ENCODE results near the gene ZDHHC23. TPM values are rescaled to one million over a fixed set of nuclear protein-coding genes. Genes with fewer than 3 reads are reported as not detected.

The ZDHHC23 gene
- total RNA-seq, 4 donors from 2014 or later, result 10.0 to 21.2 (median 13.0) TPM

- TF ChIP-seq CTCF (IDR thresholded peaks at IDR 0.05), result no peak
- no peak for TF ChIP-seq POLR2AphosphoS5 (IDR thresholded peaks at IDR 0.05)
- no peak for TF ChIP-seq POLR2A (IDR thresholded peaks at IDR 0.05)
- TF ChIP-seq EP300 (IDR thresholded peaks at IDR 0.05), result no peak
- DNase-seq (ENCODE audit: low spot score in 2 of 2), result no peak
- H3K27ac ChIP-seq, result no peak overlapping the region
- no peaks in the 10 kb centered on the region for H3K9me3 ChIP-seq
- H3K4me3 ChIP-seq, result no peak overlapping the region
- peaks cover 7% of the 10 kb centered on the region for H3K36me3 ChIP-seq
- H3K27me3 ChIP-seq, result no peaks in the 10 kb centered on the region
- WGBS, result 24% methylated on average over 2 of the region's 2 CpGs
- no peaks in the 10 kb centered on the region for H3K4me1 ChIP-seq
Measured at GRCh38 chr3:113968986-113969385, 21.2 kb downstream of the ZDHHC23 start.

DNA sequence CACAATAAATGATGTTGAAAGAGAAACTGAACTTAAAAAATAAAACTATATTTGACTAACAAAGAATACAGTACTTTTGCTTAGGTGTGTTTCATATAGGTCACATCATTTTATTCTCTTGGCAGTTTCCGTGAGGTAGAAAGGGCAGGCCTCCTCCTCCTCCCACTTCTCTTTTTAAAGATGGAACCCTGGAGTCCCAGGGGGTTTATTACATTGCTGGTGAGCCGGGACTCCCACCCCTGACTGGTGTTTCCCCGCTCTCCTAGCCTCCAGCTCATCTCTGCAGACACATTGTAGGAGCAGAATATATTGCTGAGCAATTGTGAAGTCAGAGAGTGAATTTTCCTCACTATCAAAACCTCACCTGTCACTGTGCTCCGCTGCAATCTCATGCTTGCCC is 30.0 kb downstream of the ZDHHC23 start:
- Histone ChIP-seq H3K4me1 (no peaks in the 10 kb centered on the region), H3K27me3 (no peaks in the 10 kb centered on the region), H3K36me3 (peaks cover 29% of the 10 kb centered on the region), H3K4me3 (no peak overlapping the region), H3K27ac (no peak overlapping the region), H3K9me3 (no peaks in the 10 kb centered on the region)
- DNase-seq (ENCODE audit: low spot score in 2 of 2), result no peak
- WGBS, result 89% methylated on average over 4 of the region's 4 CpGs
- no peak for TF ChIP-seq CTCF (IDR thresholded peaks at IDR 0.05)
- no peak for TF ChIP-seq POLR2A (IDR thresholded peaks at IDR 0.05)

DNA sequence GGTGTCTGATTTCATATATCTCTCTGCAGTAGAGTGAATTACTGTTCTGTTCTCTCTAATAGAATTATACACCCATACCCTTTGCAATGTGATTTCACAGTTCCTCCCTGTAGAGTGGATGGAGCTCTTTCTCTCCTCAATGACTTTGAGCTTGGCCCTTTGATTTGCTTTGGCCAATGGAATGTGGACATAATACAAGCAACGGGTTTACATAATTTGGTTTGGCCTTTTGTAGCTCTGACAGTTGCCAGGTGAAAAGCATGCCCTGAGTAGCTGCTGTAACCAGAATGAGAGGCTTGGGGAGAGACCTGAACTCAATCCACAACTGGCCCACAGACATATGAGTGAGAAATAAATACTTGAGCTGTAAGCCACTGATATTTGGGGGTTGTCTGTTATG is 32.1 kb downstream of the ZDHHC23 start:
- 83% methylated on average over 1 of the region's 1 CpG for WGBS
- no peaks in the 10 kb centered on the region for H3K9me3 ChIP-seq
- H3K27me3 ChIP-seq, result no peaks in the 10 kb centered on the region
- peaks cover 37% of the 10 kb centered on the region for H3K36me3 ChIP-seq
- no peak for DNase-seq (ENCODE audit: low spot score in 2 of 2)
- TF ChIP-seq POLR2A (IDR thresholded peaks at IDR 0.05) (no peak), CTCF (IDR thresholded peaks at IDR 0.05) (no peak), POLR2AphosphoS5 (IDR thresholded peaks at IDR 0.05) (no peak), EP300 (IDR thresholded peaks at IDR 0.05) (no peak)
- no peaks in the 10 kb centered on the region for H3K4me1 ChIP-seq
- no peak overlapping the region for H3K4me3 ChIP-seq
- no peak overlapping the region for H3K27ac ChIP-seq

DNA sequence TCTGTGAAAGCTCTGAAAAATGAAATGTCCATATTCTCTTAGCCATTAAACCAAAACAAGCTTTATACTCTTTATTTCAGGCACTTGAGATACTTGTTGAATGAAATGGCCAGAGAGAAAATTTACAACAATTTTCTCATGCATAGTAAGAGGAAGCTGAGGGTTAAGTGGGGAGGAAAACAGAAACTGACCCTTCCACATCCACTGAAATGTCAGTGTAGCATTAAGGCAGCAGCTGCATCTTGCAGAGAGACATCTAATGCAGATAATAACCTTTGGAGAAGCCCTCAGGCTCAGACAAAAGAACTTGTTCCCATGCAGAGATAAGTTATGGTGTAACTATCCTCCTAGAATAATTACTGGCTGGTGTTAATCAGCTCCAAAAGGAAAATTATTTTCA is 34.0 kb downstream of the ZDHHC23 start:
- Histone ChIP-seq H3K4me1 (no peaks in the 10 kb centered on the region), H3K27me3 (no peaks in the 10 kb centered on the region), H3K36me3 (peaks cover 34% of the 10 kb centered on the region), H3K27ac (no peak overlapping the region), H3K4me3 (no peak overlapping the region), H3K9me3 (no peaks in the 10 kb centered on the region)
- TF ChIP-seq CTCF (IDR thresholded peaks at IDR 0.05) (no peak), POLR2A (IDR thresholded peaks at IDR 0.05) (no peak), POLR2AphosphoS5 (IDR thresholded peaks at IDR 0.05) (no peak), EP300 (IDR thresholded peaks at IDR 0.05) (no peak)
- DNase-seq (ENCODE audit: low spot score in 2 of 2), result no peak

DNA sequence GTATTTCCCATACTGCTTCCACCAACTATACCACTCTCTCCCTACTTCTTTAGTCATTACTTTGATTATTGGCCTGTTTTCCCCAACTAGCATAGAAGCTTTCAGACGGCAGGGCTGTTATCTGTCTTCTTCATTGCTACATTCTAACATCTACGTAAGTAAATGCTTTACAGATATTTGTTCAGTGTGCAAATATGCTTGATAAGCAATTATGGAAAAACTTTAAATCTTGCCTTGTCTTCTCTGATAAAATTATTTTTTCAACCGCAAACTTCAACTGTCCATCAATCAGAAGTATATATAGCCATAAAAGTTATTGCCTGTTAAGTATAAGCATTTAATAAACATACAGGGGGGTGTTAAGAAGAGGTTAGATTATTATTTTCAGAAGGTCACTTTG is 35.7 kb downstream of the ZDHHC23 start:
- H3K36me3 ChIP-seq, result peaks cover 21% of the 10 kb centered on the region
- no peak overlapping the region for H3K27ac ChIP-seq
- no peaks in the 10 kb centered on the region for H3K27me3 ChIP-seq

More for the DNA sequence above, 35.7 kb downstream of the ZDHHC23 start:
- TF ChIP-seq CTCF (IDR thresholded peaks at IDR 0.05), result no peak
- no peak for TF ChIP-seq POLR2AphosphoS5 (IDR thresholded peaks at IDR 0.05)
- TF ChIP-seq POLR2A (IDR thresholded peaks at IDR 0.05), result no peak
- no peak for TF ChIP-seq EP300 (IDR thresholded peaks at IDR 0.05)
- H3K9me3 ChIP-seq, result no peaks in the 10 kb centered on the region
- 97% methylated on average over 3 of the region's 3 CpGs for WGBS
- no peak for DNase-seq (ENCODE audit: low spot score in 2 of 2)
- H3K4me3 ChIP-seq, result no peak overlapping the region
- no peaks in the 10 kb centered on the region for H3K4me1 ChIP-seq
